Subcutaneous adipose tissue (tissue), 4 donors: Measurements from ENCODE around the gene SPATS2L. TPM values are rescaled to one million over a fixed set of nuclear protein-coding genes. Genes with fewer than 3 reads are reported as not detected.

Experiments
- total RNA-seq, 4 donors: library from RNA; depleted of rRNA; stranded (reverse); fragments of >200 nt; gene quantifications; one replicate each; pipeline ENCODE4 v1.1.0, GENCODE V29; 2016
- TF ChIP-seq, protein P1 (sequence below): fragments of 450-650 bp; IDR thresholded peaks from one replicate; pipeline ENCODE4 v1.5.1; 2016; ENCODE audit warnings: low read depth, mild to moderate bottlenecking, control low read depth, antibody characterized with exemption, moderate library complexity

Gene SPATS2L
- total RNA-seq, 4 donors from 2014 or later = 71.4 to 88.9 (median 79.6) TPM

DNA sequence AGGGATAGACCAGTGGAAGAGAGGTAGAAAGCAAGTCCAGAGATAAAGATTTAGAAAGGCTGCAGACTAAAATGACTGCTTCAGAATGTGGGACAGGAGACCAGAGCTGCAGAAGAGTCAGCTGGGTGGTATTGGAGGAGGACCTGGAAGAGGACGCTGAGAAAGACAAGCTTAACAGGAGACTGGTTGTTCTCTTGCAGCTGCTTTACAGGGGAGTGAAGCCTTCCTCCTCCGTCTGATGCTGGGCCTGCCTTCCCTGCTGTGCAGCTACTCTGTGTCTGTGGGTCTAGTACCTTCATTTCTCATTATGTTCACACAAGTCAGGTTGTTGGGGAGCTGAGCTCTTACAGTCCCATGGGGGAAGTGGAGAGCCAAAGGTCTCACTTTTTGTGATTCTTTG is 35.7 kb downstream of the SPATS2L start:
- TF ChIP-seq, protein P1, sequence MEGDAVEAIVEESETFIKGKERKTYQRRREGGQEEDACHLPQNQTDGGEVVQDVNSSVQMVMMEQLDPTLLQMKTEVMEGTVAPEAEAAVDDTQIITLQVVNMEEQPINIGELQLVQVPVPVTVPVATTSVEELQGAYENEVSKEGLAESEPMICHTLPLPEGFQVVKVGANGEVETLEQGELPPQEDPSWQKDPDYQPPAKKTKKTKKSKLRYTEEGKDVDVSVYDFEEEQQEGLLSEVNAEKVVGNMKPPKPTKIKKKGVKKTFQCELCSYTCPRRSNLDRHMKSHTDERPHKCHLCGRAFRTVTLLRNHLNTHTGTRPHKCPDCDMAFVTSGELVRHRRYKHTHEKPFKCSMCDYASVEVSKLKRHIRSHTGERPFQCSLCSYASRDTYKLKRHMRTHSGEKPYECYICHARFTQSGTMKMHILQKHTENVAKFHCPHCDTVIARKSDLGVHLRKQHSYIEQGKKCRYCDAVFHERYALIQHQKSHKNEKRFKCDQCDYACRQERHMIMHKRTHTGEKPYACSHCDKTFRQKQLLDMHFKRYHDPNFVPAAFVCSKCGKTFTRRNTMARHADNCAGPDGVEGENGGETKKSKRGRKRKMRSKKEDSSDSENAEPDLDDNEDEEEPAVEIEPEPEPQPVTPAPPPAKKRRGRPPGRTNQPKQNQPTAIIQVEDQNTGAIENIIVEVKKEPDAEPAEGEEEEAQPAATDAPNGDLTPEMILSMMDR = no peak

DNA sequence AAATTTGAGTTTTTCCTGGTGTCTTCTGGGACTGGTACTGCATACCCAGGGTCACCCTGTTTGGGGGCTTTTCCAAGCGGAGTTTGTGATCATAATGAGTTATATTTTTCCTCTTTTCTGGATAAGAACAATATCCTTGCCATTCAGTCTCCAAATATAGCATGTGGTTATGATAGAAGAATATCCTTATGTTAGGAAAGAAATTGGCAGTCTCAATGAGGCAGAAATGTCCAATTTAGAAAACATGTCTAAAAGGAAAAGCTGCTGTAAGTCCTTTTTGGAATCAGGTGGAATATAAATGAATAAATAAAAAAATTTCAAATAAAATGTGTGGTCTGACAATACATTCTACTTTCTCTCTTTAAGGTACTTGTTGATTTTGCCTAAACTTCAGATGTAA is 36.2 kb downstream of the SPATS2L start:
- TF ChIP-seq, protein P1 = no peak

- TF ChIP-seq, protein P1 = no peak
These were observed 39.5 kb downstream of the SPATS2L start for GRCh38 chr2:200345975-200346374.

GRCh38 chr2:200347301-200347700 is 40.8 kb downstream of the SPATS2L start:
- TF ChIP-seq, protein P1 = no peak

DNA sequence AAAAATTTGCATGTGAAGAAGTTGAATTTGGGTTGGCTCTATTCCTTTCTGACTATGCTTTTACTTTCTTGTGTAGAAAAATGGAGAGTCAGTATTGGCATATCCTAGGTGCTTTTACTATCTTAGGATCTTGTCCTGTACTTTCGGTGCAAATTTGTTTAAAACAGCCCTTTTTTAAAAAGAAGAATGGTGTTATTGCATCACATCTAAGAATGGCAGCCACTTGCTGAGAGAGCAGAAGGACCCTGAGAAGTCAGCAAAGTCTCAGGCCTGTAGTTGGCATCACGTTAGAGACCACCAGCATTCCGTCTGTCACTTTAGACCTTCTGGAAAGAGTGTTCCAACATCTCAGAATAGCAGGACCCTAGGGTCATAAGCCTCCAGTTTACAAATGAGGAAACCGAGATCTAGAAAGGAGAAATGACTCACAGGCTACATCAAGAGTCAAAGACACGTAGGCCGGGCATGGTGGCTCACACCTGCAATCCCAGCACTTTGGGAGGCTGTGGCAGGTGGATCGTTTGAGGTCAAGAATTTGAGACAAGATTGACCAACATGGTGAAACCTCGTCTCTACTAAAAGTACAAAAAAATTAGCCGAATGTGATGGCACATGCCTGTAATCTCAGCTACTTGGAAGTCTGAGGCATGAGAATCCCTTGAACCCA is 42.5 kb downstream of the SPATS2L start:
- TF ChIP-seq, protein P1 = no peak

DNA sequence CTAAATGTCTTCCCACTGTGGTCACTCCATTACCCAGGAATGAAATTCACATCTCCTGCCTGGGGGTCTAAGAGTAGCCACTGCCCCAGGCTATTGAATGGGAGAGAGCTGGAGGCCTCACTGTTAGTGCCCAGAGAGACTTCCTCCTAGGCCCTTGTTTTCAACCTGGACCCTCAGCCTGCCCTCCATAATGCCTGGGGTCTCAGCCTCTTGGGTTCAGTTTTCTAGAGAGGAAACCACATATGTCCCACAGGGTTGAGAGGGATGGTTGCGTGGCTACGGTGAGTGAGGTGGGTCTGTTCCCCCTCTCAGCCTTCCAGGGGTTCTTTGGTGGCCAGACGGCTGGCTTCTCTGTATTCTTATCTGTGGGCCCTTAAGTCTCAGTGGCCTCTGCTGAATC is 43.4 kb downstream of the SPATS2L start:
- TF ChIP-seq, protein P1 = no peak

DNA sequence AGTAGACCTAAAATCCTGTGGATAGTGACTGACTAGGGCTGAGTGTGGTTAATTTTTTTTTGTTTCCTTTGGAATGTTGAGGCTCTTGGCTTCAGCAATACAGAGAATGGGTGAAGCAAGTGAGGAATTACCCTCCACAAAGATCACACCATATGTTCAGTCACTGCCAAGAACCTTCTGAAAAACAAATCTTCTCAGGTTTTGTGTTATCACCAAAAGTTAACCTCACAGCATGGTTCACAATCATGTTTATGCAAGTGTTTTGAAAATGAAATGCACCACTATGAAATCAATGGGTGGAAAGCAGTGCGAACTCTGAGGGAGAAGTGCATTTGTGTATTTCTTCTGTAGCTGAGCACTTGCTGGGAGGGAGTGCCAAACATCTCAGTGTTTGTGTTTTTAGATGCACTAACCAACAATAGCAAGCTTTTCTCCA is 44.4 kb downstream of the SPATS2L start:
- TF ChIP-seq, protein P1 = no peak
